ENCODE measurements around the gene ABCG1.

The ABCG1 gene

DNA sequence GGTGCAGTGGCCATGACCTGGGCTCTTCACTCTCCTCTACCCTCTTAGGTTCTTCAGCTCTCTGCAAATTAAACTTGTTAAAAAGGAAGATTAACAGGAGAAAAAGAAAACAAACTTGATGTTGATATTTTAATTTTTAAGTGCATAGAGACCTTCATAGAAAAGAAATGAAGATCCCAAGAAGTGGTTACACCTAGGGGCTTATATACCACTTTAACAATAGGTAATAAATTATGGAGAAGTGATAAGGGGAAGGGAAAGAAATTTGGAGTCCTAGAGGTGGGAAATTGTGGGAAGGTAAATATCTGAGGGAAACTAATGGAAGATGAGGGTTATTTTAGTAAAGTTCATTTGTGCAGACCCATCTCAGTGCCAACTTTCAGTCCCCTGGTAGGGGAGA lies 112.7 kb downstream of the ABCG1 start:
- DNase-seq = no peak

- no peak for DNase-seq
Measured at GRCh38 chr21:42332557-42333317, 113.8 kb downstream of the ABCG1 start.

DNA sequence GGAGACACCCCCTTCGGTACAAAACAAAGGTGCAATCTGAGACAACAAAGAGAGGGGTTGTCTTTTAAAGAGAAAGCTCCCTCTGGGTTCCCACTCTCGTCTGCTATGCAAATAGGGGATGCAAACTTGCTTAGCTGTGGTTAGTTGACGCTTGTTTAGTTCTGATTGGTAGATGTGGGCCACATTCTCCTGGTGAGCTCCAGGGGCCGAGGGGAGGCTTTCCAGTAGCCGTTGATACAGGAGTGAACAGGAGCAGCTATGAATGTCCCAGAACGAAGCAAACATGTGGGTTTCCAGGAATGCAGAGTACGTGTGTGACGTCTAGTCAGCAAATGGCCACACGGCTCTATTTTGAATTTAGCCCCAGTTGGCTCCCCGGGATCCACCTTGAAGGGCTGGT lies 117.1 kb downstream of the ABCG1 start:
- no peak for DNase-seq

GRCh38 chr21:42337276-42337675 lies 118.3 kb downstream of the ABCG1 start:
- DNase-seq = no peak

- DNase-seq = peak; percentile 89
Measured at GRCh38 chr21:42337830-42338728, 119.1 kb downstream of the ABCG1 start.

DNA sequence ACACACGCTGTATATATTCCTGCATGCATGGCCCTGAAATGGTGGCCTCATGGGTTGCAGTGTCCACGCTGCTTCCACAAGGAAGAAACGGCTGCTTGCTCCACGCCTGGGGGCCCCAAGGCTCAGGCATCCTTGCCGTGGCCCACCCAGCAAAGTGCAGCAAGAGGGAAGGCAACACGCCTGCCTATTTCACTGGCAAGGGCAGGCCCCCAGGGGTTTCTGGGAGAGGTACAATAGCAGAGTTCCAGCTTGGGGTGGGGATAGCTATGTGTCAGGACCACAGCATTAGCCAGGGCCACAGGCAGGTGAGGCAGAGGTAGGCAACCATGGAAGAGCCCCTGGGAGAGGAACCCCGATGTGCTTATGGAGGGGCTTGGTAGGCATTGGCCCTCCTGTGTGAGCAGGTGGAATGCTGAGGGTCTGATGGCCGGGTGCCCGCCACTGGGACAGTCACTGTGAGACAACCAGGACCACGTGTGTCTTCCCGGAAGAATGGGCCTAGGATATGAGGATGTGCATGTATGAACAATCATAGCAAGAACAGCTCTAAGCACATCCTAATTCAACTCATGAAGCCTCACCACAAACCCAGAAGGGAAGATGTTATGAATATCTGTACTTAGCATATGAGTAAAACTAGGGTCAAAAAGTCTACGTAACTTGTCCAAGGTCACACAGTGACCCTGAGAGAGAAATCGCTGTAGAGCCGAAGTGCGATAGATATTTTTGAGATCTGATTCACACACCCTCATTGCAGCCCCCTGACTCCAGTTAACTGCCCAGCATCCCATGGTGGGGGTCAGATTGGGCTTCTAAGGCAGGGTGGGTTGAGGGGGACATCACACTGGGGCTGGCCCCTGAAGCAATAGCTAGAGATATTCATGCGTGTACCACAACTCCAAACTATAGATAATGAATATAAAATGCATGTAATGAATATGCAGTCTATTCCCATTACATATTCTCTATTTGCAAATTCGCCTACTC lies 120.1 kb downstream of the ABCG1 start:
- no peak for DNase-seq

DNA sequence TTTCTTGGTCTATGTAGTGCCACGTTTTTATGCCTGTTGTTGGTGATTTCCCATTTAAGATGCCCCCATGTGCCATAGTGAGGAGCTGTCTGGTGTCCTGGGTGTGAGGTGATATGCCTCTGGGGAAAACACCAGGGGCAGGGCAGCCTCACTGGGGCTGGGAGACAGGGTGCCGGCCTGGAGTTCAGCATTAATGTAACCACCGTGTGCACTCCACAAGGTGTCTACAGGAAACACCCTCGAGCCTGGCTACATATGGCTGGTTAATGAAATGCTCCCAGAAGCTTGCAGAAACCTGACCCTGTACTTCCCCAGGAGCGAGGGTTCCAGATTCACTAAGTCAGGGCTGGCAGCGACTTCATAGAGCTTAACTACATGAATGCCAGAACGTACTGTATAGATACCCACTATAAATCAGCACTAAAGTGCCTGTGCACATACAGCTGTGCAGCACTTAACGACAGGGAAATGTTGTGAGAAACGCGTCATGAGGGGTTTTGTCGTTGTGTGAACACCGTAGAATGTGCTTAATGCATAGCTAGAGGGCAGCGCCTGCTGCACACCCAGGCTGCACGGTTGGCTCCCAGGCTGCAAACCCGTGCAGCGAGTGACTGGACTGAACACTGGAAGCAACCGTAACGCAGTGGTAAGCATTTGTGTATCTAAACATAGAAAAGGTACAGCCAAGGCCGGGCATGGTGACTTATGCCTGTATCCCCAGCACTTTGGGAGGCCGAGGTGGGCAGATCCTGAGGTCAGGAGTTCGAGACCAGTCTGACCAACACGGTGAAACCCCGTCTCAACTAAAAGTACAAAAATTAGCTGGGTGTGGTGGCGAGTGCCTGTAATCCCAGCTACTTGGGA lies 121.5 kb downstream of the ABCG1 start:
- DNase-seq = no peak

DNA sequence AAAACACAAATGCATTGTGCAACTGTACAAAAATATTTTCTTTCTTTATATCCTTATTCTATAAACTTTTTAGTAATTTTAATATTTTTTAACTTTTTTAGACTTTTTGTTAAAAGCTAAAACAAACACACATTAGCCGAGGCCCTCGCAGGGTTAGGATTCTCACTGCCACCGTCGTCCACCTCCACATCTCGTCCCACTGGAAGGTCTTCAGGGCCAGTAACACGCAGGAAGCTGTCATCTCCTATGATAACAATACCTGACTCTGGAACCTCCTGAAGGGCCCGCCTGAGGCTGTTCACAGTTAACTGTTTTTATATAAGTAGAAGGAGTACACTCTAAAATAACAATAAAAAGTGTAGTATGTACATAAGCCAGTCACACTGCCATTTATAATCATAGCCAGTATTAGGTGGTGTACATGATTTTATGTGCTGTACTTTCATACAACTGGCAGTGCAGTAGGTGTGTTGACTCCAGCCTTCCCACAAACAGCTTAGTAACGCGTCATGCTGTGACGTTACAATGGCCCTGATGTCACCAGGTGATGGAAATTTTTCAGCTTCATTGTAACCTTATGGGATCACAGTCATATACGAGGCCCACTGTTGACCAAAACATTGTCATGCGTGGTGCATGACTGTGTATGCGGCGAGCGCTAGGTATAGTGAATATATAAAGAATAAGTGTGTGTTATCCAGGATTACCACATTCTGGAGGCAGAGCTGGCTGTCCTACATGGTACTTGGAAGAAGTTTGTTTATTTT lies 123.0 kb downstream of the ABCG1 start:
- DNase-seq = no peak

- no peak for DNase-seq
Measured at GRCh38 chr21:42343101-42343500, 124.2 kb downstream of the ABCG1 start.

GRCh38 chr21:42343556-42343955 lies 124.6 kb downstream of the ABCG1 start:
- no peak for DNase-seq

DNA sequence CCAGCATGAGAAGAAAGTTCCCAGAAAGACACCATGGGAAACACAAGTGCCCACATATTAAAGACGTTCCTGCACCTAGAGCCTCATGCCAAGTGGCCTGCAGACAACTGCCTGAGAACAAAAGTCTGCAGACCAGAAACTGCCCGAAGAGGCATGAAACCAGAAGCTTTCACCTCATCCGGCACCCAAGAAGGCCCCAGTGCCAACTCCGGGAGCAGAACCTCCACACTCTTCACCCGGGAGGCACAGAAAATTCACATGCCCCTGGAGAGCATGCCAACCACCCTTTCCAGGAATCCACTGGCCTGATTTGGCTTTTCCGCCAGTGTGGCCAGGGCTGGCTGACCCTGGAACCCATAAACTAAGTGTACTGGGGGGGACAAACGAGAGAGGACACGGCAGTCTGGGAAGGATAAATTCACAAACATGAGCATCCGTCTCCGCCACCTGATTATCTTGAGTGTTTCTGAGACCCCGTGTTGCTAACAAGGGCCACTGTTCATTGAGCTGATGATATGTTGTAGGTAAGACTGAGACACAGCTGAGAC lies 125.1 kb downstream of the ABCG1 start:
- DNase-seq = no peak

DNA sequence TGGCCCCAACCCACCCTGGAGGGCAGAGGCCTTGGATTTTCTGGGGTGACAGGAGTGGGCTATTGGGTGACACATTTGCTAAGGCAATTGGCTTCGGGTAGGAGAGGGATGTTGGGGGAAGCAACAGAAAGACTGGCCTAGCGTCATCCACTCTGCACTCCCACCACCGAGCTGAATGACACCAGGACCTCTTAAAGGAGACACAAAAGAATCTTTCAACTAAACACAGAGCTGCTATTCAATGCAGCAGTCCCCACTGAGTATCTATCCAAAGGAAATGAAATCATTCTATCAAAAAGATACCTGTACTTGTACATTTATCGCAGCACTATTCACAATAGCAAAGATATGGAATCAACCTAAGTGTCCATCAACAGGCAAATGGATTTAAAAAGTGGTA lies 125.7 kb downstream of the ABCG1 start:
- DNase-seq = no peak

DNA sequence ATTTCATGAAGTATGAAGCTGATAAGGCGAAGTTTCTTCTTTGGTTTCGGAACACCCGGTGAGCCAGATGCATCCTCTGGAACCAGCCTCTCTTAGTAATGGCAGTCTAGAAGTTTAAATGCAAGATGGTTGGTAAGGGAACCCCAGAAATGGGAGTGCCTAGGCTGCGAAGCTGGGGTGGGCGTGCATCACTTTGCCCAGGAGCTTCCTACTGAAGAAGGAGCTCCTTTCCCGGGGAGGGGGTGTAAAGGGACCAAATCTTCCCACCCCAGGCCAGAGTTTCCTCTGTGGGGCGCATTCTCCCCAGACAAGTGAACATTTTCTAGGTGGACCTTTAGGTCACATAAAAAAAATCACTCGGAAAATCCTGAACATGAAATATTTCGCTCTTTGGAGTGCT lies 127.5 kb downstream of the ABCG1 start:
- no peak for DNase-seq

Measured in activated CD4-positive, alpha-beta T cell treated with anti-CD3 and anti-CD28 coated beads, Interleukin-2, amount 50 U/mL, for 1 hour (primary cell).